PC-9 (cell line): ENCODE results near the gene CAPN1.

ENCODE experiments used
- CTCF ChIP-seq: fragments of 200-600 bp; sonication (generic); conservative IDR thresholded peaks from 2 replicates; pipeline ENCODE4 v1.6.1; 2017; ENCODE audit warnings: mixed run types, antibody characterized with exemption, mild to moderate bottlenecking, moderate library complexity
- EZH2 ChIP-seq: fragments of 200-600 bp; sonication (generic); IDR thresholded peaks from 2 replicates; pipeline ENCODE4 v1.8.0; 2017; ENCODE audit warnings: antibody characterized with exemption, low read depth

- TF ChIP-seq CTCF (no peak), EZH2 (no peak)
Observed at GRCh38 chr11:65186701-65187100, 5.0 kb downstream of the CAPN1 start.
